HG02870 (cell line): ENCODE results near the gene TMPRSS6.

ENCODE experiments used
- ATAC-seq: cut with Tn5 transposase; IDR thresholded peaks from one replicate; pipeline ENCODE4 v1.9.1; 2021; ENCODE audit warnings: mild to moderate bottlenecking, moderate library complexity; ENCODE audit not compliant: unreplicated experiment

The TMPRSS6 gene

GRCh38 chr22:37054056-37054395, 55.5 kb downstream of the TMPRSS6 start:
- ATAC-seq, result no peak

DNA sequence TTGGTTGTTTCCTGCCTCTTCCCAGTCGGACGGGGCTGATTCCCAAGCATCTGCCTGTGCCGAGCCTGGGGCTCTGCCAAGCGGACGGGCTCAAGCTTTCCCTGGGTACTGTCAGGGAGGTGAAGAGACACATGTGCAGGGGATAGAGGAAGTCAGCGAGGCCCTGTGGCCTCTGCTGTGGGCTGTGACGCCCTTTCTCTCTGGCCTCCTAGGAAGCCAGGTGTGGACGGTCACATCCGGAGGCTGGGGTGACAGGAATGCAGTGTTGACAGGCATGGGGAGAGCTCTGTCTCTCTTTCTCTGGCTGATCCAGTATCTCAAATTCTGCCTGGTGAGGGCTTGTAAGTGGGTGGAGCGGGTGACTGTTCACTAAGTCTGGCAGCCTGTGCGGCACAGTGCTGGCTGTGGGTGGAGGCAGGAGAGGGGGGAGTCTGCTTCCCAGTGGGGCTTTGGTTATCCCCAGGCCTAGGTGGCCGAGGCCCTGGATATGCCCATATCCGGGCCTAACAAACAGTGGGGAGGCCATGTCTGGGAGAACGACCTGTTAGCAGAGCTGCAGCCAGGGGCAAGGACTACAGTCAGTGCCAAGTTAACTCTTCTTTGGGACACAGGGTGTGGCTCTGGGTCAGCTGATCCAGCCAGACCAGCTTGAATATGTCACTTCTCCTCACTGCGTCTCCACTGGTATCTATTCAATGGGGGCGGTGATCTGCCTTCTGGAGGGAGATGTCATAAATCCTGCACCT, 56.0 kb downstream of the TMPRSS6 start:
- ATAC-seq, result no peak

- no peak for ATAC-seq
Measured at GRCh38 chr22:37052386-37053309, 56.9 kb downstream of the TMPRSS6 start.

GRCh38 chr22:37051391-37052385, 57.8 kb downstream of the TMPRSS6 start, which contains the start of gene KCTD17:
Gene KCTD17 (plus strand): TSS chr22:37051742. CDS start chr22:37051761, 19 bp downstream.
- ATAC-seq, result peak; percentile 54

DNA sequence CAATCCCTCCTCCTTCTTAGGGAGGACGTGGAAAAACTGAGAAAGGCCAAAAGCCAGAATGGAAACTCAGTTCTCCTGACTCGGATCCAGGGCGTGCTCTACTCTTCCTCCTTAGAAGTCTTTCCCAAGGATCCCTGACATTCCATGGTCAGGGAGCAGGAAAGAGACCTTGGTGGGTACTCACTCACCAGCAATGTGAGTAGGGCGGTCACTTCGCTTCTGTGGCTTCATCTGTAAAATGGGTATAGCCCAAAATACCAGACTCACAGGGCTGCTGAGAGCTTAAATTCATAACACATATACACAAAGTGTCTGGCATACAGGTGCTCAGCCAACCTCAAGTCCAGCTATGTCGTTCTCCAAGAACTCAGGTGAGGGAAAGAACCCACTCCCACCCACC, 58.6 kb downstream of the TMPRSS6 start:
- ATAC-seq, result no peak

- ATAC-seq, result no peak
Measured at GRCh38 chr22:37049224-37049623, 60.3 kb downstream of the TMPRSS6 start.

- ATAC-seq, result no peak
Measured at GRCh38 chr22:37048133-37048532, 61.4 kb downstream of the TMPRSS6 start.

GRCh38 chr22:37047006-37047405, 62.5 kb downstream of the TMPRSS6 start:
- no peak for ATAC-seq

GRCh38 chr22:37046589-37046988, 62.9 kb downstream of the TMPRSS6 start:
- no peak for ATAC-seq

- ATAC-seq, result no peak
Measured at GRCh38 chr22:37045958-37046357, 63.6 kb downstream of the TMPRSS6 start.

- ATAC-seq, result no peak
Measured at GRCh38 chr22:37044634-37045625, 64.6 kb downstream of the TMPRSS6 start.

- ATAC-seq, result no peak
Measured at GRCh38 chr22:37043828-37044538, 65.5 kb downstream of the TMPRSS6 start.

DNA sequence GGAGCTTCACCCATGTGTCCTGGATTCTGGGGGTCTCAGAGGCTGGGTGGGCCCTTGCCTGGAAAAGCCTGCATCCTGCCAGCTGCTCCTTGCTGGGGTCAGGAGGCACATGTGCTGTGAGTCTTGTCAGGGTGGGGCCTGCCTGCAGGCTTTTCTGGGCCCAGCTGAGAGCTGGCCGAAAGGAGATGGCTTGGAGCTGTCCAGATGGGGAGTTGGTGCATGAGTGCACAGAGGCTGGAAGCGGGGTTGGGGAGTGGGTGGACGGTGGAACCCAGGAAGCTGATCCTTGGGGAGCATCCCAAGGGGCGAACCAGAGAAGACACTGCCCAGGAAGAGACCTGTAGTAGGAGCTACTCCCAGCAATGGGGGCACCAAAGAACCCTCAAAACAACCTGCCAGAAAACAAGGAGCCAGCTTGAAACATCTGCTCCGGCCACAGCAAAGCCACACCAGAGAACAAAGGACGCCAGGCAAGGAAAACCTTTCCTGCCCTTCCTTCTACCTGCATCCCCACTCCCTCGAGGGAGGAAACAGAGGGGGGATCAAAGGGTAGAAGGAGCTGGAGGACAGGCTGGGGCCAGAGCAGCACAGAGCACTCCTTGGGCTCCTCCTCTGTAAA, 66.2 kb downstream of the TMPRSS6 start:
- ATAC-seq, result no peak

DNA sequence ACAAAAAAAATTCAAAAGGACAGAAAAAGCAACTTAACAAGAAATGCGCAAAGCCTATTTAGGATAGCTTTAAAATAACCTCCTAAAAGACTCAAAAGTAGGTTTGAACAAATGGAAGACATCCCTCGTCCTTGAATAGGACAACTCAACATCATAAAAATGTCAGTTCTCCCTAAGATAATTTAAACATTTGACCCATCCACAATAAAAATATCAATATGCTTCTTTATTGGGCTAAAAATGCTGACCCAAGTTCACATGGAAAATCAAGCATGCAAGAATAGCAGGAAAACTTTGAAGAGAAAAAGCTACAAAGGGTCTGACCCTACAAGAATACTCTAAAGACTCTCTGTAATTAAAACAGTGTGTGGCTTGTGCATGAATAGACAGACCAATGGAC, 70.0 kb downstream of the TMPRSS6 start:
- ATAC-seq, result no peak

- ATAC-seq, result no peak
Measured at GRCh38 chr22:37037669-37038068, 71.8 kb downstream of the TMPRSS6 start.

DNA sequence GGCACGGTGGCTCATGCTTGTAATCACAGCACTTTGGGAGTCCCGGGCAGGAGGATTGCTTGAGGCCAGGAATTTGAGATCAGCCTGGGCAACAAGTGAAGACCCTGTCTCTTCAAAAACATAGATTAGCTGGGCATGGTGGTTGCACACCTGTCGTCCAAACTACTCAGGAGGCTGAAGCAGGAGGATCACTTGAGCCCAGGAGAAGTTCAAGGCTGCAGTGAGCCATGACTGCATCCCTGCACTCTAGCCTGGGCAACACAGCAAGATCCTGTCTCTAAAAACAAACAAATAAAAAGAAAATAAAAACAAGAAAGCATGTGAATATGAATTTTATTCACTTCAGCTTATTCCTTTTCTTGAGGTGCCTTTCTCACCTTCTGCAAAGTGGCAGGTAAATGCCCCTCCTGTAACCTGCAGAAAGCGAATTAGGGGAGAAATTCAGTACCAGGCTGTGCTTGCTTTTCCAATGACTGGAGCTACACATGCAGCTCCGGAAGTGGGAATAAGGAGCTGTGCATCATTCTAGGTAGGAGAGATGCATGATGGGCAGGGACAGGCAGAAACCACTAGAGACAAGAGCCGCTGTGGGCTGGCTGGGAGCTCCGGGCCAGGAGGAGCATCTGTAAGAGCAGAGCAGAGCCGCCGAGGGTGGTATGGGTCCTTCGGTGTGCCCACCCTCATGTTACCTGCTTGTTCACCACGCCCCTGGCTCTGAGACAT, 72.7 kb downstream of the TMPRSS6 start:
- ATAC-seq, result no peak

DNA sequence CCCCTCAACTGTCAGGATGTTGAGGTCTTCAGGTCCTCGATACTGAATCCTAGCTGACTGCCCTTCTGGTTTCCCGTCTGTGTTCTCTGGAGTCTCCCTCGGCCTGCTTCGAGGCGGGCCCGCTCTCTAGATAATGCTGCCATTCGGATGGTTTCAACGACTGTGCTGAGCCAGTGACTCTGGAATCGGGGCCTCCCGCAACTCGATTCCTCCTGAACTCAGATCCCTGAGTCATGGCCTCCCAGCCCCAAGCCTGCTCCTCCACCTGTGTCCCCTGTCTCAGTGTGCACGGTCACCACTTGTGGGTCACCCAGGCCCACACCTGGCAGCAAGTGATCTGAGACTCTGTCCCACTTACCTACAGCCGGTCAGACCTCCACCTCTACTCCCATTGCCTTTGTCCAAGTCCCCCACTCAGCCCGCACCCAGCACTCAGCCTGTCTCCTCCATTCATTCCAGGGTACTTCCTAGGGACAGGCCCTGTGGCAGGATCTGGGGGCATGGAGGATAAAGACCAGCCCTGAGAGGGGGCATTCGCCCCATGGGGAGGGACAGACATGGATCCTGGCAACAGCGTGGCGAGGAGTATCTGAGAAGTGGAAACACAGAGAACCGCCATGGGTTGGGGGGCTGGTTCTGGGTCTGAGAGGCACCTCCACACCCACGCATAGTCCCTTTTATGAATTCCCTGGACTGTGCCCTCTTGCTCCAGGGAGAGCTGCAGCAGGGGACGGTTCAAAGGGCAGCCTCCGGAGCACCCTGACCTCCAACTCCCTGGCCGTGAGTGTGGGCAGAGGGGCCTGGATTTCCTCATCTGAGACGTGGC, 75.7 kb downstream of the TMPRSS6 start:
- ATAC-seq, result no peak
